Measurements from ENCODE around the gene TRAM2. TPM values are rescaled to one million over a fixed set of nuclear protein-coding genes. Genes with fewer than 3 reads are reported as not detected.

TRAM2 gene
- total RNA-seq, 6 experiments from 2014 or later, result 16.1 to 24.8 (median 17.8) TPM

DNA sequence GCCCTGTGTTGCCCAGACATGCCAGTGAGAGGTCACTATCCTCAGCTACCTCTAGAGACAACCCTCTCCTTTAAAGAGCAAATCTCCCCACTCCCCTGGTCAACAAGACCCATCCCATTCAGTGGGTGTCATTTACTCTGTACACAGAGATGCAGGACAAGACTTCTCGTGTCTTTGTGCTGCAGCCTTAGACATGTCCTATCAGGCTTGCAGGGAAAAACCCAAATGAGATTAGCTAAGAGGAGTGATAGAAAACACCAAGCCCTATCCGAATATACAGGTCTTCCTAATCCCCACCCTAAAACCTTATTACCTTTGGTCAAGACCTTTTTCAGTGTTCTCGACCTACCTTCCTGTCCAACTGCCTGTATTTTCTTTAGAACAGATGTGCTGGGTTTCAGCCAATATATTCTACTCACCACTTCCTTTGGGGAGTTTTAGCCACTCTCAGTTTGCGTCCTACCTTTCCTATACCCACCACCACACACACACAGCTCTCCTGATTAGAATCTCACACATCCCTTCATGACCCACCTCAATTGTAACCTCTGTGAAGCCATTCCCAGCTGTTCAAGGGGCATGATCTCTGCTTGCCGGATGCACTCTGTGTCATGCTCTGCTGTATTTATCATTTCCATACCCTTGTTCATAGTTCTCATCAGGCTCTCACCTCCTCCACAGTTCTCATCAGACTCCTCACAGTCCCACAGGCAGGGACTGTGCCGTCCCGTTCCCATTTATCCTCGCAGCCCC, 39.7 kb downstream of the TRAM2 start:
- DNase-seq (no peak), ATAC-seq (peak in 2 of 4 donors; percentile 12 to 24)
- H3K4me3 ChIP-seq, result no peak overlapping the region
- no peaks in the 10 kb centered on the region for H3K9me3 ChIP-seq
- WGBS (ENCODE audit: insufficient coverage, low coverage, low lambda C conversion rate, missing lambda C conversion rate), result 73% methylated on average over 7 of the region's 8 CpGs
- no peaks in the 10 kb centered on the region for H3K27me3 ChIP-seq
- H3K27ac ChIP-seq, result no peak overlapping the region
- peaks cover 0 to 6% (median 0%) of the 10 kb centered on the region in 4 donors for H3K4me1 ChIP-seq
- intact Hi-C loops (cut with DNase I), result no loop called here
- TF ChIP-seq POLR2A (IDR thresholded peaks at IDR 0.05), result no peak
- TF ChIP-seq, protein P1, sequence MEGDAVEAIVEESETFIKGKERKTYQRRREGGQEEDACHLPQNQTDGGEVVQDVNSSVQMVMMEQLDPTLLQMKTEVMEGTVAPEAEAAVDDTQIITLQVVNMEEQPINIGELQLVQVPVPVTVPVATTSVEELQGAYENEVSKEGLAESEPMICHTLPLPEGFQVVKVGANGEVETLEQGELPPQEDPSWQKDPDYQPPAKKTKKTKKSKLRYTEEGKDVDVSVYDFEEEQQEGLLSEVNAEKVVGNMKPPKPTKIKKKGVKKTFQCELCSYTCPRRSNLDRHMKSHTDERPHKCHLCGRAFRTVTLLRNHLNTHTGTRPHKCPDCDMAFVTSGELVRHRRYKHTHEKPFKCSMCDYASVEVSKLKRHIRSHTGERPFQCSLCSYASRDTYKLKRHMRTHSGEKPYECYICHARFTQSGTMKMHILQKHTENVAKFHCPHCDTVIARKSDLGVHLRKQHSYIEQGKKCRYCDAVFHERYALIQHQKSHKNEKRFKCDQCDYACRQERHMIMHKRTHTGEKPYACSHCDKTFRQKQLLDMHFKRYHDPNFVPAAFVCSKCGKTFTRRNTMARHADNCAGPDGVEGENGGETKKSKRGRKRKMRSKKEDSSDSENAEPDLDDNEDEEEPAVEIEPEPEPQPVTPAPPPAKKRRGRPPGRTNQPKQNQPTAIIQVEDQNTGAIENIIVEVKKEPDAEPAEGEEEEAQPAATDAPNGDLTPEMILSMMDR (IDR thresholded peaks at IDR 0.05), result no peak
- no peaks in the 10 kb centered on the region for H3K36me3 ChIP-seq

- intact Hi-C loops (cut with DNase I), result no loop called here
Observed at GRCh38 chr6:52536424-52536916, 40.4 kb downstream of the TRAM2 start.

GRCh38 chr6:52535711-52536423, 41.0 kb downstream of the TRAM2 start:
- no peak for ATAC-seq
- H3K27me3 ChIP-seq, result no peaks in the 10 kb centered on the region
- intact Hi-C loops (cut with DNase I), result no loop called here
- no peak overlapping the region for H3K4me3 ChIP-seq
- no peaks in the 10 kb centered on the region for H3K36me3 ChIP-seq
- no peaks in the 10 kb centered on the region for H3K9me3 ChIP-seq
- WGBS (ENCODE audit: insufficient coverage, low coverage, low lambda C conversion rate, missing lambda C conversion rate), result 72% methylated on average over 5 of the region's 5 CpGs
- H3K4me1 ChIP-seq, result no peaks in the 10 kb centered on the region
- H3K27ac ChIP-seq, result no peak overlapping the region
- TF ChIP-seq, protein P1 (IDR thresholded peaks at IDR 0.05), result no peak
- TF ChIP-seq POLR2A (IDR thresholded peaks at IDR 0.05), result no peak
- DNase-seq, result no peak

More at GRCh38 chr6:52536424-52536916, 40.4 kb downstream of the TRAM2 start:
- WGBS (ENCODE audit: insufficient coverage, low coverage, low lambda C conversion rate, missing lambda C conversion rate), result 83% methylated on average over 4 of the region's 6 CpGs
- Histone ChIP-seq H3K27me3 (no peaks in the 10 kb centered on the region), H3K9me3 (no peaks in the 10 kb centered on the region), H3K36me3 (no peaks in the 10 kb centered on the region), H3K4me3 (no peak overlapping the region), H3K4me1 (peaks cover 0 to 2% (median 0%) of the 10 kb centered on the region in 4 donors), H3K27ac (no peak overlapping the region)
- ATAC-seq (no peak), DNase-seq (no peak)
- TF ChIP-seq, protein P1 (IDR thresholded peaks at IDR 0.05), result no peak
- no peak for TF ChIP-seq POLR2A (IDR thresholded peaks at IDR 0.05)

- no peak overlapping the region for H3K27ac ChIP-seq
Observed at GRCh38 chr6:52534966-52535390, 41.9 kb downstream of the TRAM2 start.

More at GRCh38 chr6:52534966-52535390, 41.9 kb downstream of the TRAM2 start:
- WGBS (ENCODE audit: insufficient coverage, low coverage, low lambda C conversion rate, missing lambda C conversion rate), result 85% methylated on average over 2 of the region's 3 CpGs
- TF ChIP-seq, protein P1 (IDR thresholded peaks at IDR 0.05), result no peak
- TF ChIP-seq POLR2A (IDR thresholded peaks at IDR 0.05), result no peak
- DNase-seq, result no peak
- Histone ChIP-seq H3K9me3 (no peaks in the 10 kb centered on the region), H3K27me3 (no peaks in the 10 kb centered on the region), H3K4me3 (no peak overlapping the region), H3K4me1 (no peaks in the 10 kb centered on the region), H3K36me3 (no peaks in the 10 kb centered on the region)
- ATAC-seq, result peak in 1 of 4 donors; percentile 19
- intact Hi-C loops (cut with DNase I), result no loop called here

All from right lobe of liver (tissue), 6 donors.